K562 (cell line): ENCODE measurements around the gene PGBD1. TPM values are rescaled to one million over a fixed set of nuclear protein-coding genes. Genes with fewer than 3 reads are reported as not detected.
A peak's percentile ranks its signal among the peaks of the same experiment; 100 is the strongest.

Source experiments
- NFRKB ChIP-seq: fragments of 450-650 bp; IDR thresholded peaks from 2 replicates; pipeline ENCODE4 v1.6.1; 2016; ENCODE audit warnings: low read depth
- NR4A1 ChIP-seq, 2 experiments: fragments of 250-450 bp in 1 of 2; fragments of 450-650 bp in 1 of 2; sonication (Bioruptor Pico) in 1 of 2; IDR thresholded peaks; 2 replicates each; pipeline versions ENCODE4 v1.4.0 to v1.6.1; 2016 to 2020; ENCODE audit warnings: mild to moderate bottlenecking in 2 of 2, missing compliant biosample characterization in 1 of 2, missing genetic modification characterization in 1 of 2, moderate library complexity in 1 of 2
- ZBTB26 ChIP-seq: fragments of 450-650 bp; formaldehyde crosslinking; IDR thresholded peaks from 2 replicates; pipeline ENCODE4 v1.4.0; 2022; ENCODE audit warnings: missing genetic modification characterization
- ZBTB43 ChIP-seq: sonication (generic); formaldehyde crosslinking; IDR thresholded peaks from 2 replicates; pipeline ENCODE4 v1.8.0; 2023; ENCODE audit warnings: mild to moderate bottlenecking, missing genetic modification reagents
- ZBTB9 ChIP-seq: fragments of 450-650 bp; formaldehyde crosslinking; IDR thresholded peaks from 2 replicates; pipeline ENCODE4 v1.4.0; 2020; ENCODE audit warnings: mild to moderate bottlenecking, moderate library complexity
- ZKSCAN3 ChIP-seq: fragments of 250-450 bp; sonication (Bioruptor Pico); IDR thresholded peaks from 2 replicates; pipeline ENCODE4 v1.4.0; 2020
- ZNF232 ChIP-seq: sonication (generic); formaldehyde crosslinking; IDR thresholded peaks from 2 replicates; pipeline ENCODE4 v1.8.0; 2022; ENCODE audit warnings: mild to moderate bottlenecking, missing genetic modification reagents
- ZNF3 ChIP-seq: fragments of 250-450 bp; sonication (Bioruptor Pico); IDR thresholded peaks from 2 replicates; pipeline ENCODE4 v1.5.0; 2021; ENCODE audit warnings: mild to moderate bottlenecking, moderate library complexity
- polyA plus RNA-seq, 8 experiments: library from polyadenylated mRNA; depleted of rRNA in 4 of 8; stranded (reverse) in 5 of 8; unstranded in 3 of 8; fragments of >200 nt; fragmentation: Nextera tagmentation in 2 of 8; fragmentation: Illumina TruSeq in 1 of 8; extraction: Ambion mirVana in 2 of 8; extraction: Trizol in 1 of 8; gene quantifications; 2 replicates each; pipeline versions ENCODE4 v1.2.1 to v1.2.3, GENCODE V29; 2011 to 2014; ENCODE audit warnings: inconsistent platforms in 1 of 8, missing spikeins in 1 of 8
- total RNA-seq, 7 experiments: library from RNA; depleted of rRNA in 6 of 7; stranded (reverse); fragments of >200 nt in 6 of 7; fragmentation: Illumina TruSeq in 2 of 7; extraction: Trizol in 2 of 7; gene quantifications; 2 replicates each; pipeline versions ENCODE4 v1.2.1 to v1.2.3, GENCODE V29; 2011 to 2021; ENCODE audit warnings: low replicate concordance in 1 of 7
- TF ChIP-seq, protein P1 (sequence below): fragments of 450-650 bp; IDR thresholded peaks from 2 replicates; pipeline ENCODE4 v1.6.1; 2016; ENCODE audit warnings: mild to moderate bottlenecking, moderate library complexity
- TF ChIP-seq, protein P2 (sequence below): fragments of 250-450 bp; sonication (Bioruptor Pico); IDR thresholded peaks from 2 replicates; pipeline ENCODE4 v1.5.0; 2021

PGBD1 gene
- total and polyA plus RNA-seq, 9 of the 15 experiments (the other 6 are each of a cell fraction or from before 2014, with no cell fraction given) = 3.3 to 9.0 (median 7.3) TPM

- TF ChIP-seq, protein P1, sequence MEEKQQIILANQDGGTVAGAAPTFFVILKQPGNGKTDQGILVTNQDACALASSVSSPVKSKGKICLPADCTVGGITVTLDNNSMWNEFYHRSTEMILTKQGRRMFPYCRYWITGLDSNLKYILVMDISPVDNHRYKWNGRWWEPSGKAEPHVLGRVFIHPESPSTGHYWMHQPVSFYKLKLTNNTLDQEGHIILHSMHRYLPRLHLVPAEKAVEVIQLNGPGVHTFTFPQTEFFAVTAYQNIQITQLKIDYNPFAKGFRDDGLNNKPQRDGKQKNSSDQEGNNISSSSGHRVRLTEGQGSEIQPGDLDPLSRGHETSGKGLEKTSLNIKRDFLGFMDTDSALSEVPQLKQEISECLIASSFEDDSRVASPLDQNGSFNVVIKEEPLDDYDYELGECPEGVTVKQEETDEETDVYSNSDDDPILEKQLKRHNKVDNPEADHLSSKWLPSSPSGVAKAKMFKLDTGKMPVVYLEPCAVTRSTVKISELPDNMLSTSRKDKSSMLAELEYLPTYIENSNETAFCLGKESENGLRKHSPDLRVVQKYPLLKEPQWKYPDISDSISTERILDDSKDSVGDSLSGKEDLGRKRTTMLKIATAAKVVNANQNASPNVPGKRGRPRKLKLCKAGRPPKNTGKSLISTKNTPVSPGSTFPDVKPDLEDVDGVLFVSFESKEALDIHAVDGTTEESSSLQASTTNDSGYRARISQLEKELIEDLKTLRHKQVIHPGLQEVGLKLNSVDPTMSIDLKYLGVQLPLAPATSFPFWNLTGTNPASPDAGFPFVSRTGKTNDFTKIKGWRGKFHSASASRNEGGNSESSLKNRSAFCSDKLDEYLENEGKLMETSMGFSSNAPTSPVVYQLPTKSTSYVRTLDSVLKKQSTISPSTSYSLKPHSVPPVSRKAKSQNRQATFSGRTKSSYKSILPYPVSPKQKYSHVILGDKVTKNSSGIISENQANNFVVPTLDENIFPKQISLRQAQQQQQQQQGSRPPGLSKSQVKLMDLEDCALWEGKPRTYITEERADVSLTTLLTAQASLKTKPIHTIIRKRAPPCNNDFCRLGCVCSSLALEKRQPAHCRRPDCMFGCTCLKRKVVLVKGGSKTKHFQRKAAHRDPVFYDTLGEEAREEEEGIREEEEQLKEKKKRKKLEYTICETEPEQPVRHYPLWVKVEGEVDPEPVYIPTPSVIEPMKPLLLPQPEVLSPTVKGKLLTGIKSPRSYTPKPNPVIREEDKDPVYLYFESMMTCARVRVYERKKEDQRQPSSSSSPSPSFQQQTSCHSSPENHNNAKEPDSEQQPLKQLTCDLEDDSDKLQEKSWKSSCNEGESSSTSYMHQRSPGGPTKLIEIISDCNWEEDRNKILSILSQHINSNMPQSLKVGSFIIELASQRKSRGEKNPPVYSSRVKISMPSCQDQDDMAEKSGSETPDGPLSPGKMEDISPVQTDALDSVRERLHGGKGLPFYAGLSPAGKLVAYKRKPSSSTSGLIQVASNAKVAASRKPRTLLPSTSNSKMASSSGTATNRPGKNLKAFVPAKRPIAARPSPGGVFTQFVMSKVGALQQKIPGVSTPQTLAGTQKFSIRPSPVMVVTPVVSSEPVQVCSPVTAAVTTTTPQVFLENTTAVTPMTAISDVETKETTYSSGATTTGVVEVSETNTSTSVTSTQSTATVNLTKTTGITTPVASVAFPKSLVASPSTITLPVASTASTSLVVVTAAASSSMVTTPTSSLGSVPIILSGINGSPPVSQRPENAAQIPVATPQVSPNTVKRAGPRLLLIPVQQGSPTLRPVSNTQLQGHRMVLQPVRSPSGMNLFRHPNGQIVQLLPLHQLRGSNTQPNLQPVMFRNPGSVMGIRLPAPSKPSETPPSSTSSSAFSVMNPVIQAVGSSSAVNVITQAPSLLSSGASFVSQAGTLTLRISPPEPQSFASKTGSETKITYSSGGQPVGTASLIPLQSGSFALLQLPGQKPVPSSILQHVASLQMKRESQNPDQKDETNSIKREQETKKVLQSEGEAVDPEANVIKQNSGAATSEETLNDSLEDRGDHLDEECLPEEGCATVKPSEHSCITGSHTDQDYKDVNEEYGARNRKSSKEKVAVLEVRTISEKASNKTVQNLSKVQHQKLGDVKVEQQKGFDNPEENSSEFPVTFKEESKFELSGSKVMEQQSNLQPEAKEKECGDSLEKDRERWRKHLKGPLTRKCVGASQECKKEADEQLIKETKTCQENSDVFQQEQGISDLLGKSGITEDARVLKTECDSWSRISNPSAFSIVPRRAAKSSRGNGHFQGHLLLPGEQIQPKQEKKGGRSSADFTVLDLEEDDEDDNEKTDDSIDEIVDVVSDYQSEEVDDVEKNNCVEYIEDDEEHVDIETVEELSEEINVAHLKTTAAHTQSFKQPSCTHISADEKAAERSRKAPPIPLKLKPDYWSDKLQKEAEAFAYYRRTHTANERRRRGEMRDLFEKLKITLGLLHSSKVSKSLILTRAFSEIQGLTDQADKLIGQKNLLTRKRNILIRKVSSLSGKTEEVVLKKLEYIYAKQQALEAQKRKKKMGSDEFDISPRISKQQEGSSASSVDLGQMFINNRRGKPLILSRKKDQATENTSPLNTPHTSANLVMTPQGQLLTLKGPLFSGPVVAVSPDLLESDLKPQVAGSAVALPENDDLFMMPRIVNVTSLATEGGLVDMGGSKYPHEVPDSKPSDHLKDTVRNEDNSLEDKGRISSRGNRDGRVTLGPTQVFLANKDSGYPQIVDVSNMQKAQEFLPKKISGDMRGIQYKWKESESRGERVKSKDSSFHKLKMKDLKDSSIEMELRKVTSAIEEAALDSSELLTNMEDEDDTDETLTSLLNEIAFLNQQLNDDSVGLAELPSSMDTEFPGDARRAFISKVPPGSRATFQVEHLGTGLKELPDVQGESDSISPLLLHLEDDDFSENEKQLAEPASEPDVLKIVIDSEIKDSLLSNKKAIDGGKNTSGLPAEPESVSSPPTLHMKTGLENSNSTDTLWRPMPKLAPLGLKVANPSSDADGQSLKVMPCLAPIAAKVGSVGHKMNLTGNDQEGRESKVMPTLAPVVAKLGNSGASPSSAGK = peak; percentile 61
- TF ChIP-seq NR4A1 (CRISPR knock-in tag; IDR thresholded peaks at IDR 0.05) (peak; percentile 86; the same call in 1 of the 2 replicates), NR4A1 (tag; IDR thresholded peaks at IDR 0.05) (no peak), ZKSCAN3 (no peak), ZBTB26 (CRISPR knock-in tag) (peak; percentile 87; the same call in 1 of the 2 replicates), ZBTB9 (CRISPR knock-in tag) (peak; percentile 83), ZNF3 (no peak), NFRKB (peak; percentile 99), ZNF232 (CRISPR knock-in tag) (no peak), ZBTB43 (no peak)
- TF ChIP-seq, protein P2, sequence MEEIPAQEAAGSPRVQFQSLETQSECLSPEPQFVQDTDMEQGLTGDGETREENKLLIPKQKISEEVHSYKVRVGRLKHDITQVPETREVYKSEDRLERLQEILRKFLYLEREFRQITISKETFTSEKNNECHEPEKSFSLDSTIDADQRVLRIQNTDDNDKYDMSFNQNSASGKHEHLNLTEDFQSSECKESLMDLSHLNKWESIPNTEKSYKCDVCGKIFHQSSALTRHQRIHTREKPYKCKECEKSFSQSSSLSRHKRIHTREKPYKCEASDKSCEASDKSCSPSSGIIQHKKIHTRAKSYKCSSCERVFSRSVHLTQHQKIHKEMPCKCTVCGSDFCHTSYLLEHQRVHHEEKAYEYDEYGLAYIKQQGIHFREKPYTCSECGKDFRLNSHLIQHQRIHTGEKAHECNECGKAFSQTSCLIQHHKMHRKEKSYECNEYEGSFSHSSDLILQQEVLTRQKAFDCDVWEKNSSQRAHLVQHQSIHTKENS (CRISPR knock-in tag) = no peak
These were observed 14.2 kb upstream of the PGBD1 start, which contains the start of gene ZSCAN26 (continued) for GRCh38 chr6:28266962-28267694.
